GM18505 (cell line): ENCODE results near the gene CCDC195.
"Not testable (repeated sequence)": the region's sequence is repeated elsewhere in the genome, so short reads cannot be mapped to it uniquely, and the experiment has no call there.

ENCODE experiments used
- ATAC-seq: cut with Tn5 transposase; IDR thresholded peaks from one replicate; pipeline ENCODE4 v1.9.1; 2021; ENCODE audit not compliant: unreplicated experiment
- POLR2A ChIP-seq: IDR thresholded peaks from 4 replicates; pipeline ENCODE4 v1.6.1; 2011; ENCODE audit warnings: borderline replicate concordance; ENCODE audit not compliant: insufficient read depth, insufficient read length; ENCODE audit errors: extremely low read depth

The CCDC195 gene

DNA sequence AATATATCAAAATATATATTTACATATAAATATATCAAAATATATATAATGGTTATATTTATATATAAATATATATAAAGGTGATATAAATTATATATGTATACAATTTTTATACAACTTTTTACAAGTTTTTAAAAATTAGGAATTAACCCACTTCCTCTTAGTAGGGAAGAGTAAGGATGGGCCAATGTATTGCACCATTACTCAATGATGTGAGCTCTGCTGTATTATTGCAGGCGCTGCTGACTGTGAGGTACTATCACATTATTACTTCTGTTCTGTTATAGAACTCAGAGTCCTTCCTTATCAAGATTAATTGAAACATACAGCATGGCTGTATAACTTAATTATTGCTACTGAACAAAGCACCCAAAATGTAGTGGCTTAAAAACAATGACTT lies 46.0 kb downstream of the CCDC195 start:
- no peak for TF ChIP-seq POLR2A
- no peak for ATAC-seq

DNA sequence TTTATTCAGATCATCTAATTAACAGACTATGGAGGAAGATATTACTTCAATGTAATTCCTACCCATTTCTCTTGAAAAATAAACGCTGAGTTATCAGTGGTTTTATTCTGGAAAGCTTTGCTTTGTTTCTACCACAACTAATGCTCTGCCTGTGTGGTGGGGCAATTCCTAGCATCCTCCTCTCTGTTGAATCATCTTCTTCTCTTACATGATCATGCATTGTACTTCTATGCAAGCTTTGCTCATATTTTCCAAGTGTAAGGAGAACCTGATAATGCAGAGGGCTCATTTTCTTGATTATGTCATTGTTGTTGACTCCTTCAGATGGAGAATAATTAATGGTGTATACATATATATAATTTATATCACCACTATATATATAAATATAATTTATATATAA lies 46.7 kb downstream of the CCDC195 start:
- no peak for ATAC-seq
- no peak for TF ChIP-seq POLR2A

DNA sequence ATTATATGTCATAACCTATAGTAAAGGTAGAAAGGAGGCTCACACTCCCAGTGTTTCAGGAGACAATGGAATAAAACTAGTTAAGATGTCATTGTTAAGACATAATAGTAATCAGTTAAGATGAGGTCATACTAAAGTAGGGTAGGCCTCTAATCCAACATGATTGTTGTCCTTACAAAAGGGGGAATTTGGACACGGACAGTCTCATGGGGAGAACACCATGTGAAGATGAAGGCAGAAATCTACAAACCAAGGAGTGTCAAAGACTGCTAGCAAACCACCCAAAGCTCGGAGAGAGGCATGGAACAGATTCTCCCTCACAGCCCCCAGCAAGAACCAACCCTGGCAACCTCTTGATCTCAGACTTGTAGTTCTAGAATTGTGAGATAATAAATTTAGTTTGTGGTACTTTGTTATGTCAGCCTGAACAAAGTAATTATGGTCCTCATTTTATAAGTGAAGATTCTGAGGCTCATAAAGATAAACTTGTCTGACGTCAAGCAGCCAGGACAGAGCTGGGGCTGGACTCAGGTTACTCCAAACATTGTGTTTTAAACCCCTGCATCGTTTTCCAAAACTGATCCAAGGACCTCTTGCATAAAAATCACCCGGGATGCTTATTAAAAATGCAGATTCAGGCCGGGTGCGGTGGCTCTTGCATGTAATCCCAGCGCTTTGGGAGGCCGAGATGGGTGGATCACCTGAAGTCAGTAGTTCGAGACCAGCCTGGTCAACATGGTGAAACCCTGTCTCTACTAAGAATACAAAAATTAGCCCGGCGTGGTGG lies 47.8 kb downstream of the CCDC195 start:
- no peak for ATAC-seq
- no peak for TF ChIP-seq POLR2A

- TF ChIP-seq POLR2A: no peak
- peak; percentile 99 for ATAC-seq
Measured at GRCh38 chr2:224666951-224667553, 49.1 kb downstream of the CCDC195 start.

DNA sequence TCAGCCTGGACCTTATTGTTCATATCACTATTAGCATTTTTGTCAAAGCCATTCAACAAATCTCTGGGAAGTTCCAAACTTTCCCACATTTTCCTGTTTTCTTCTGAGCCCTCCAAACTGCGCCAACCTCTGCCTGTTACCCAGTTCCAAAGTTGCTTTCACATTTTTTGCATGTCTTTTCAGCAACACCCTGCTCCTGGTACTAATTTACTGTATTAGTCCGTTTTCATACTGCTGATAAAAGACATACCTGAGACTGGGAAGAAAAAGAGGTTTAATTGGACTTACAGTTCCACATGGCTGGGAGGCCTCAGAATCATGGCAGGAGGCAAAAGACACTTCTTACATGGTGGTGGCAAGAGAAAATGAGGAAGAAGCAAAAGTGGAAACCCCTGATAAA lies 52.8 kb downstream of the CCDC195 start:
- ATAC-seq: not testable (repeated sequence)

DNA sequence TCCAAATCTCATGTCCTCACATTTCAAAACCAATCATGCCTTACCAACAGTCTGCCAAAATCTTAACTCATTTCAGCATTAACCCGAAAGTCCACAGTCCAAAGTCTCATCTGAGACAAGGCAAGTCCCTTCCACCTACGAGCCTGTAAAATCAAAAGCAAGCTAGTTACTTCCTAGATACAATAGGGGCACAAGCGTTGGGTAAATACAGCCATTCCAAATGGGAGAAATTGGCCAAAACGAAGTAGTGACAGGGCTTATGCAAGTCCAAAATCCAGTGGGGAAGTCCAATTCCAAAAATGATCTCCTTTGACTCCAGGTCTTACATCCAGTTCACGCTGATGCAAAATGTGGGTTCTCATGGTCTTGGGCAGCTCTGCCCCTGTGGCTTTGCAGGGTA lies 54.5 kb downstream of the CCDC195 start:
- not testable (repeated sequence) for ATAC-seq

DNA sequence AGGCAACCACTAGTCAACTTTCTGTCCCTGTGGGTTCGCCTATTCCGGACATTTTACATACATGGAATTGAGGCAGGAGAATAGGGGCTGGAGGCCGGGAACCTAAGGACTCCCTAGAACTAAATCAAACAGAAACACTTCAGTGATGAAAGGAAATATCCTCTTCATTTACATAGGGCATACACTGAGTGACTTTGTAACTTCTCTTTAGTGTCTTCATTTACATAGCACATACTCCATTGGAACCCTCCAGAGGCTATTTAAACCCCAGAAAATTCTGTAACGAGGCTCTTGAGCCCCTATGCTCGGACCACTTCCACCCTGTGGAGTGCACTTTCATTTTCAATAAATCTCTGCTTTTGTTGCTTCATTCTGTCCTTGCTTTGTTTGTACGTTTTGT lies 56.5 kb downstream of the CCDC195 start:
- TF ChIP-seq POLR2A: no peak
- no peak for ATAC-seq

GRCh38 chr2:224658780-224659405 lies 57.3 kb downstream of the CCDC195 start:
- ATAC-seq: no peak
- no peak for TF ChIP-seq POLR2A

GRCh38 chr2:224657349-224657748 lies 58.8 kb downstream of the CCDC195 start:
- TF ChIP-seq POLR2A: no peak
- no peak for ATAC-seq

DNA sequence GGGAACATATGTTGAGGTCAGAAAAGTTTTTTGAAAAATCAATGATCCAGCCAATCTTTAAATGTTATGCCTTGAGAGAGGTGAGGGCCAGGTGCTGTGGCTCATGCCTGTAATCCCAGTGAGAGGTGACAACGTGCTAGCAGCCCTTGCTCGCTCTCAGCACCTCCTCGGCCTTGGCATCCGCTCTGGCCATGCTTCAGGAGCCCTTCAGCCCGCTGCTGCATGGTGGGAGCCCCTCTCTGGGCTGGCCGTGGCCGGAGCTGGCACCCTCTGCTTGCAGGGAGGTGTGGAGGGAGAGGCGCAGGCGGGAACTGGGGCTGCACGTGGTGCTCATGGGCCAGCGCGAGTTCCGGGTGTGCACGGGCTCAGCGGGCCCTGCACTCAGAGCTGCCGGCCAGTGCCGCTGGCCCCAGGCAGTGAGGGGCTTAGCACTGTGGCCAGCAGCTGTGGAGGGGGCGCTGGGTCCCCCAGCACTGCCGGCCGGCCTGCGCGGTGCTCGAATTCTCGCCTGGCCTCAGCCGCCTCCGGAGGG lies 61.1 kb downstream of the CCDC195 start:
- TF ChIP-seq POLR2A: no peak
- no peak for ATAC-seq
